Islet of Langerhans (tissue), 1 donor: Measurements from ENCODE around the gene PRAC2.

Source experiments
- FAIRE-seq: peaks from one replicate; lab custom pipeline; 2011; peaks lifted over from hg19 to GRCh38; lab: Jason Lieb, UNC

Gene PRAC2

DNA sequence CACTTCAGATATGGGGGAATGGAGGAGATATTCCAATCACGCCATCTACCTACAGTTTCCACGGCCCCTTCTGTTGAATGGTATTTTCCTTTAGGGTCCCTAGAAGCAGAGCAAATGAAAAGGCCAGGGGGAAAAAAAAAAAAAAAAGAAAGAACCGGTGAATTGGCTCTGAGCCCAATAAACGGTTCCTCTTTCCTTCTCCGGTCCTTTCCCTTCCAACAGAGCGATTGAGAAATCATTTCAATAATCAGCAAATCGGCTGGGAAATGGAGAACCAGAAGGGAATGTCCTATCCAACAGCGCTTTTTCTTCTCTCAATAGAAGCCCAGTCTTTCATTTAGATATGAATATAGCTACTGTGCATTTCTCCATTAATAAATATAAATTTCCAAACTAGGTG is 32.4 kb downstream of the PRAC2 start:
- FAIRE-seq = no peak

DNA sequence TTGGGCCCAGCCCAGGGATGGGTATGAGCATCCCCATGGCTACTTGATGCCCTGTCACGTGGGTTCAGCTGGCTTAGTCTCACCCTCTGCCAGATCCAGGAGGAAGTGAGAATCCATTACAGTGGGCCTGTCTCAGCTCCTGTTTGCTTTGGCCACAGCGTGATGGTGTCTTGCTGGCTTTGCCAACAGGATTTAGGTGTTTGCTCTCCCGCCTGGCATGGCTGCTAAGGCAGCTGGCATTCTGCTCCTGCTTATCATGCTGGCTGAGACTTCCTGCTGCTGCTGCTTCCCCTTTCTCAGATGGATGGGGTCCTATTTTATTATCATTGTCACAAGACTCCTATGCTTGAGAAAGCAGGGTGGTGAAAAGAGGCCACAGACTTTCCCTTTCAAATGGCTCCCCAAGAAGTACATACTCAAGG is 33.9 kb downstream of the PRAC2 start:
- FAIRE-seq = no peak

DNA sequence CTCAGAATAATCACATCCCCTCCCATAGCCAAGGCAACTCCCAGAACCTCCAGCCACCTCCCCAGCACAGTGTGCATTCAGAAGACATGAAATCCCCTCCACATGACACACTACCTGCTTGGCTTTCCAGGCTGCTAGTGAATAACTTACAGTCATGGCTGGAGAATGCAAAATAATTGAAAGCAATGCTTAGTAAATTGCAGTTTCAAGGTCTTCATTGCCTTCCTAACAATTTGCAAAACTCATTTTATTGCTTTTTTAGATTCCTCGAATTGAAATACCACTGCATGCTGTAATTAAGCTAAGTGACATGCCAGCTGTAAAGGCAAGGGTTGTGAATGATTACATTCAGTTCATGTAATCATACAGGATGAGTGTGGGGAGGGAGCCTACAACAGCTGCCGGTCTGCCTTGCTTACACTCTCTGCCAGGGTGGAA is 34.6 kb downstream of the PRAC2 start:
- no peak for FAIRE-seq

DNA sequence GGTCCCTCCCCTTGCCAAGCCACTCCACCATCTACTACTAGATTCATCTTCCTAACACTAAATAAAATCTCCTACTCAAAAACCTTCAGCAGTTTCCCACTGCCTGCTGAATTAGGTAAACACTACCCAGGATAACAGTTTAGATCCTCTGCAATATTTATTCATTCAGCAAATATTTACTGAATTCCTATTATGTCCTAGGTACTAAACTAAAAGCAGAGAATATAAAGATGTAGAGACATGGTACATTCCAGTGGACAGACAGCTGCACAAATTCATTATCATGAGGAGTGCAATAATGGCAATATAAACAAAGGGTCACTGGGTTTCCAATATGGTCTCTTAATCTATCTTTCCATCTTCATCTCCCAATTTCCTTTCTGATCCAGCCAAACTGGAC is 36.3 kb downstream of the PRAC2 start:
- FAIRE-seq = no peak

DNA sequence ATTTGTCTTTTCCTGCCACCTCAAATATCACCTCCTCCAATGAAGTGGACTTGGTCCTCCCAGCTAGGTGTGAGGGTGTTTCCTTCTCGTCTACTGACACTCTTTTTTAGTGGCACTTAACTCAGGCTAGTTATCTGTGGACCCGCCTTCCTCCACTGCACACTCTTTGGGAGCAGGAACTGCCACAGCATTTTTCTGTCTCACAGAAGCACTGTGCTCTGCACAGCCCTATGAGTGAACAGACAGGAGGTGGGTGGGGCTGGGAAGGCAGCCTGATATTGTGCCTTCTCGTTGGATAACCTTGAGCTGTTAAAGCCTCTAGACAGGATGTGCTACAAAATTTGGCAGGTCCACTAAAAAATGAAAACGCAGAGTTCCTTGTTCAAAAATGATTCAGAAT is 37.4 kb downstream of the PRAC2 start:
- no peak for FAIRE-seq

DNA sequence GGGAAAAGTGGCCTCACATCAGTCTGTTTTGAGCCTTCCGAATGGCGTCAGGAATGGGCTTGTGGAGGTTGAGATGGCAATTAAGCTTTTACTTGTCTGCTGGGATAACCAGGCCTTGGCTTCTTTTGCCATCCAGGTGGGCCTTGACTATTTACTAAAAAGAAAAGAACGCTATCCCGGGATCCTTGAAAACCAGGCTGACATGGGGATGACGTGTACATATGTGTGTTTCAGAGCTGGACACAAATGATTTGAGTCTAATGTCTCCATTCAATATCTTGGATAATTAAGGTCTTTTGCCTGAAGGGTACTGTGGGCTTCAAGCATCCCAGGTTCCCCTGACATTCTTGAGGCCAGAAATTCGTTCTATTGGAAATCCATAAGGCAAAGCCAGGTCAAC is 38.1 kb downstream of the PRAC2 start:
- no peak for FAIRE-seq

DNA sequence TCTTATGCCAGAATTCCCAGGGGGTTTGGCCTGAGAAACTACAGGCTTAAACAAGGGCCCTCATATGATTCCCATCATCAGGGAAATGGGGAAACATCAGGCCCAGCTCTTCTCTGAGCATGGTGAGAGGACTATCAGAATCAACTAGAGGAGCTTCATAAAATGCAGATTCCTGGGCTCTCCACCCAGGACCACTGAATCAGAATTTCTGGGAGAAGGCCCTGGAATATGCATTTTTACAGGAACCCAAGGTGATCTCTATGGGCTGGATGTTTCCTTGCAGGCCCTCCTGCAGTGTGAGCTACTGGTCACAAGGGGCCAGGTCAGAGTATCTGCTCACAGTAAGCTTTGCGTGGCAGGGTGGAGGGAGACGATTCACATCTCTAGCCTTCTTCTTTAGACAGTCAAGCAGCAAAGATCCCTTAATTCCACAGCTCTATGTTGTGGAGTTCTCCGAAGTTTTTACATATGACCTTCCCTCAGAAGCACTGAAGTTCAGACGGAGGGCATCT is 44.3 kb downstream of the PRAC2 start:
- no peak for FAIRE-seq

DNA sequence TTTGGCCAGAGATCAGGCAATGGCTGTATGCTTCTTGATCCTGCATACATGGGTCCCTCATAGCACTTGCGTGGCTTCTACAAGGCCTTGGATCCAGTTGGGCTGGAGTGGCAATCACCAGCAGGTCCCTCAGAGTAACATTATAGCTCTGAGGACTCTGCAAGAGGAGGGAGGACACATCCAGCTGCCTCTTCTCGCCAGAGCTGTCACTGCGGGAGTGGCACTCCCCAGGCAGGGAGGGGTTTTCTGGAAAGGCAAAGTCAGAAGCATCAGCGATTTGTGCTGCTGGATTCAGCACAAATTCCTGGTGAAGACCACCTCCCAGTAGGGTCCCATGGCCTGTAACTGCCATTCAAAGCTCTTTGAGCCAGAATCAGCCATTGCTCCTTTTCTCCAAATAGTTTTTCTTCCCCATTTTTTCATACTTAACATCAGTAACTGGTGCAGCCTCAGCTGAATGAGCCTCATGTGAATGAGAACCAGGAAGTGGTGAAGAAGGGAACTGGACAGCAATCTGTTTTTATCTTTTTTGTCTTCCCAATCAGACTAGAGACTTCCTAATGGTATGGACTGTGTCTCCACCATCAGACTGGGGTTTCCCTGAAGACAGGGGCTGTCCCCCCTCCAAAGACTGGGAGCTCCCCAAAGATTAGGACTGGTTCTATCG is 46.2 kb downstream of the PRAC2 start:
- no peak for FAIRE-seq

DNA sequence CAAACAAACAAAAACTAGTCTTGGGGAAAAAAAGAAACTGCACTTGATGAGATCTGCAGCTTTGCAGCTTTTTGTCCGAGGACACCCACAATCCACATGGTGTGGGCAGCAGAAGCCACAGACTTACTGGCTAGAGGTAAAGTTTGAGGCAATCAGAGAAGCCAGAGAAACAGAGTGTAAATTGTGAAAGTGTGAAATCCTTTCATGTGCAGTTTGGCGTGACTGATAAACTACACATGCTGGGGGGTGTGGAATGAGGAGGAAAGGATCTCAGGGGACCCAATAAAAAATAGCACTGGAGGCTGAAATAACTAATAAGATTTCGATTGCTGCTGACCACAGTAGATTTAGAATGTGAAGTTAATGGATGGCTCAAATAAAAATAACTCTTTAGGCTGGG is 48.0 kb downstream of the PRAC2 start:
- FAIRE-seq = no peak

DNA sequence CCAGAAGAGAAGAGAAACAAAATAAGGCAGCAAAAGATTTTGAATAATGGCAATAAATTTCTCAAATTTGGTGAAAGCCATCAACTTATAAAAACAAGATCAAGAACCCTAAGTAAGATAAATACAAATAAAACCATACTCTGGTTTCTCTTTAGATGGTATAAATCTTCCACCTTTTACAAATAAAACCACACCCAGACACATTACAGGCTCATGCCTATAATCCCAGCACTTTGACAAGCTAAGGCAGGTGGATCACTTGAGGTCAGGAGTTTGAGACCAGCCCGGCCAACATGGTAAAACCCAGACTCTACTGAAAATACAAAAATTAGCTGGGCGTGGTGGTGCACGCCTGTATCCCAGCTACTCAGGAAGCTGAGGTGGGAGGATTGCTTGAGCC is 50.3 kb downstream of the PRAC2 start:
- FAIRE-seq = no peak
